Mesendoderm (in vitro differentiated cells): Measurements from ENCODE around the gene MFRP.

Experiments
- DNase-seq: peaks from one replicate; pipeline ENCODE4 v3.0.0; 2013
- H2AK5ac ChIP-seq: 2 replicates; pipeline ENCODE4 v1.6.1; 2013; ENCODE audit warnings: low read length, inconsistent platforms
- H2BK120ac ChIP-seq: 2 replicates; pipeline ENCODE4 v1.6.1; 2013; ENCODE audit warnings: low read depth, mild to moderate bottlenecking, low read length, moderate library complexity, mixed read lengths
- H2BK15ac ChIP-seq: replicated peaks from 2 replicates; pipeline ENCODE4 v1.6.1; 2013; ENCODE audit warnings: low read depth, mild to moderate bottlenecking, moderate library complexity
- H2BK5ac ChIP-seq: 2 replicates; pipeline ENCODE4 v1.6.1; 2013; ENCODE audit warnings: low read length, inconsistent platforms
- H3K18ac ChIP-seq: 2 replicates; pipeline ENCODE4 v1.6.1; 2013; ENCODE audit warnings: mild to moderate bottlenecking, low read length, mixed read lengths
- H3K23ac ChIP-seq: one replicate; pipeline ENCODE4 v1.6.1; 2013; ENCODE audit warnings: low read length
- H3K27ac ChIP-seq: 2 replicates; pipeline ENCODE4 v1.5.1; 2013; ENCODE audit warnings: low read depth, mild to moderate bottlenecking, inconsistent platforms, low read length, moderate library complexity
- H3K27me3 ChIP-seq: 2 replicates; pipeline ENCODE4 v1.6.1; 2013; ENCODE audit warnings: low read length, control low read depth, mild to moderate bottlenecking, inconsistent platforms; ENCODE audit not compliant: insufficient read depth, poor library complexity
- H3K36me3 ChIP-seq: 2 replicates; pipeline ENCODE4 v1.6.1; 2013; ENCODE audit warnings: low read length, inconsistent platforms; ENCODE audit not compliant: control insufficient read depth, insufficient read depth
- H3K4ac ChIP-seq: one replicate; pipeline ENCODE4 v1.6.1; 2013; ENCODE audit warnings: low read depth, mild to moderate bottlenecking, low read length, moderate library complexity
- H3K4me1 ChIP-seq: 2 replicates; pipeline ENCODE4 v1.6.1; 2013; ENCODE audit warnings: low read depth, low read length, inconsistent platforms; ENCODE audit not compliant: control insufficient read depth
- H3K4me2 ChIP-seq: 2 replicates; pipeline ENCODE4 v1.6.1; 2013; ENCODE audit warnings: low read length
- H3K4me3 ChIP-seq: 2 replicates; pipeline ENCODE4 v1.5.1; 2013; ENCODE audit warnings: mild to moderate bottlenecking, low read length
- H3K56ac ChIP-seq: one replicate; pipeline ENCODE4 v1.6.1; 2013; ENCODE audit warnings: low read length
- H3K79me1 ChIP-seq: 2 replicates; pipeline ENCODE4 v1.6.1; 2013; ENCODE audit warnings: low read length, inconsistent platforms
- H3K79me2 ChIP-seq: 2 replicates; pipeline ENCODE4 v1.6.1; 2013; ENCODE audit warnings: mild to moderate bottlenecking, low read length; ENCODE audit not compliant: control insufficient read depth, insufficient read depth
- H3K9ac ChIP-seq: 2 replicates; pipeline ENCODE4 v1.6.1; 2013; ENCODE audit warnings: low read length, inconsistent platforms
- H4K5ac ChIP-seq: one replicate; pipeline ENCODE4 v1.6.1; 2013; ENCODE audit warnings: low read length
- H4K8ac ChIP-seq: one replicate; pipeline ENCODE4 v1.6.1; 2013; ENCODE audit warnings: low read depth, mild to moderate bottlenecking, control low read depth, low read length, moderate library complexity
- WGBS: extraction: QIAGEN DNeasy Blood & Tissue Kit; methylation state at CpG from one replicate; pipeline ENCODE4 v1.1.7; 2013; ENCODE audit warnings: low lambda C conversion rate, missing lambda C conversion rate; ENCODE audit not compliant: insufficient coverage; ENCODE audit errors: extremely low coverage; 5-methylcytosine and 5-hydroxymethylcytosine counted together

The MFRP gene

DNA sequence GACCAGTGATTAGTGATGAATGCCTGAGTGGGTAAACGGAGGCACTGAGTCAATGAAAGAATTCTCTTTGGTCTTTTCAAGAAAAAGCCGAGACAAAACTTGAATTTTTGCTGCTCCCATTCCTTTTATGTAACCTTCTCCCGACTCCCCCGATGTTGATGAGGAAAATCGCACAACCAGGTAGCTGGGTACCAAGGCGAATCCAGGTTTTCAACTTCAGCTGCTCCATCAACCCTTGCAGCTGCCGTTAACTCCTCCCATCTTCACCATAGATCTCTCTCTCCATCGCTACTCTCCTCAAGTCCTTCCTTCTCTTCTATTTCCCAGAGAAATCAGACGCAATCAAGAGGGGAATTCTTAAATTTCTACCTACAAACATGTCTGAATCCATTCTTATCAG, 35.6 kb upstream of the MFRP start:
- no peak overlapping the region for H3K4me3 ChIP-seq
- H3K27ac ChIP-seq = no peak overlapping the region
- H2AK5ac ChIP-seq = no peak overlapping the region

DNA sequence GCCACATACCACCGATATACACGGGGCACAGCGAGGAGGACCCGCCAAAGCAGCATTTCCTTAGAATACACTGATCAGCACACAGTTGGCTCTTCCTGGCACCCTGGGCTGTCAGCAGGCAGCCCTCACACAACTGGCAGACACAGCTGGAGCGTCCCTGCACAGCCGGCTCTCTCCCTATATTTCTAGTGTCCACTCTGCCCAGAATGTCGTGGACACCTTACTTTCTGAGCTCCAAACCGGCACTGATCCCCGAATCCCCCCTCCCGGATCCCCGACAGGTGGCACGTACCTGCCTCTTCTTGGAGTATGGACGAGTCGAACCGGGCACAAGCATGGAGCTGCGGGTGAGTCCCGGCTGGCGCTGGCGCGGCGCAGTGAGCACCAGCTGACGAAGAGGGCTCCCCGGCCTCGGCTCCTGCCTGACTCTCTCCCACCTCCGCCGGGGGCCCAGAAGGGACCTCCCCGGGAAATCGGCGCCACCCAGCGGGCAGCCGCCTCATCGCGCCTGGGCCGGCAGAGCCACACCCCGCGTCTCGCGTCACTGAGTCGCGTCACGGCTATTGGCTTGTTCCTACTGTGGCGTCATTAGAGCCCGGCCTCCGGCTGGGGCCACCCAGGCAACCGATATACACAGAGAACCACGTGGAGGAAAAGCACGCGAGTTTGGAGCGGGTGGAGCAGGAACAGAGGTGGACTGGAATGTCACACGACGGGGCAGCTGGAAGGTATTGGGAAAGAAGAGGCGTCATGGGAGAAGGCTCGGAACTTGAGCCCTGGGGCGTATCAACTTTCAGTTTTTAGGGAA, 34.9 kb upstream of the MFRP start, which contains the start of gene USP2:
USP2 (minus strand) TSS at position 510 of the 808 bp plus-strand sequence. CDS start 8,210 bp downstream, outside the sequence.
- Histone ChIP-seq H3K27ac (no peak within 1 kb of the TSS), H4K5ac (no peak within 1 kb of the TSS)
- DNase-seq = peak; percentile 98

More for the DNA sequence above, 35.6 kb upstream of the MFRP start:
- Histone ChIP-seq H3K4me2 (peak overlapping the region; percentile 88), H3K23ac (no peak overlapping the region), H3K9ac (peak overlapping the region; percentile 4), H3K18ac (no peak overlapping the region), H4K8ac (no peak overlapping the region), H2BK5ac (no peak overlapping the region), H3K79me1 (no peaks in the 10 kb centered on the region), H2BK15ac (no peak overlapping the region), H3K36me3 (no peaks in the 10 kb centered on the region), H2BK120ac (no peak overlapping the region), H3K79me2 (no peaks in the 10 kb centered on the region), H4K5ac (no peak overlapping the region), H3K56ac (peak overlapping the region; percentile 63), H3K4me1 (peaks cover 26% of the 10 kb centered on the region), H3K4ac (no peak overlapping the region), H3K27me3 (no peaks in the 10 kb centered on the region)
- no CpG with 5 or more reads among the region's 9 CpGs for WGBS
- DNase-seq = peak; percentile 34

DNA sequence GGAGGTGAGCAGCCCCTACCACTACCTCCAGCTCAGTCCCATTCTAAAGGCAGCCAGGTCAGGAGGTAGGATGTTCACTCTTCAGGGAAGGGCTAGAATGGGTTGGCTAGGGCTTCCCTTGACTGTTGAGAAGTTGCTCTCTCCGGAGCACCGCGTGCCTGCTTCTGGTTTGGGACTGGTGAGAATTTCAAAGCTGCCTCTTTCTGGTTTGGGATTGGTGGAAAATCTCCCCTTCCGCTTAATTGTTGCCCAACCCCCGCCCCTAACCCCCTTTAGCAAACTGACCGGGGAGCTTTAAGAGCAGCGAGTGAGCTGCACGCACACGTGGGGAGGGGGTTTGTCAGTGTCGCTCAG, 34.3 kb upstream of the MFRP start:
- H3K56ac ChIP-seq = peak overlapping the region; percentile 90
- peak overlapping the region; percentile 9 for H2BK5ac ChIP-seq
- no peak overlapping the region for H4K8ac ChIP-seq
- H3K27ac ChIP-seq = no peak overlapping the region
- peak overlapping the region; percentile 38 for H3K4me3 ChIP-seq
- H3K4ac ChIP-seq = no peak overlapping the region
- H3K9ac ChIP-seq = peak overlapping the region; percentile 73
- H3K79me2 ChIP-seq = no peaks in the 10 kb centered on the region
- H2AK5ac ChIP-seq = peak overlapping the region; percentile 94
- no peak overlapping the region for H2BK15ac ChIP-seq
- peak; percentile 78 for DNase-seq
- H3K23ac ChIP-seq = peak overlapping the region; percentile 20
- no peaks in the 10 kb centered on the region for H3K27me3 ChIP-seq
- no peaks in the 10 kb centered on the region for H3K79me1 ChIP-seq
- H3K4me2 ChIP-seq = peak overlapping the region; percentile 88
- H2BK120ac ChIP-seq = no peak overlapping the region
- peaks cover 31% of the 10 kb centered on the region for H3K4me1 ChIP-seq
- H3K18ac ChIP-seq = no peak overlapping the region
- no peaks in the 10 kb centered on the region for H3K36me3 ChIP-seq
- no peak overlapping the region for H4K5ac ChIP-seq
- WGBS = no CpG with 5 or more reads among the region's 10 CpGs

More for the DNA sequence above, 34.9 kb upstream of the MFRP start, which contains the start of gene USP2:
- no peak within 1 kb of the TSS for H3K18ac ChIP-seq
- H3K79me2 ChIP-seq = no peaks in the 10 kb centered on the region
- no peaks in the 10 kb centered on the region for H3K27me3 ChIP-seq
- H3K23ac ChIP-seq = peak within 1 kb of the TSS; percentile 20
- H3K4ac ChIP-seq = peak within 1 kb of the TSS; percentile 56
- peak within 1 kb of the TSS; percentile 90 for H3K56ac ChIP-seq
- H4K8ac ChIP-seq = no peak within 1 kb of the TSS
- peak within 1 kb of the TSS; percentile 88 for H3K4me2 ChIP-seq
- no peak within 1 kb of the TSS for H2BK15ac ChIP-seq
- H3K9ac ChIP-seq = peak within 1 kb of the TSS; percentile 73
- H3K4me3 ChIP-seq = peak within 1 kb of the TSS; percentile 56
- H3K36me3 ChIP-seq = no peaks in the 10 kb centered on the region
- H2BK120ac ChIP-seq = no peak within 1 kb of the TSS
- WGBS = no CpG with 5 or more reads among the region's 54 CpGs
- H2AK5ac ChIP-seq = peak within 1 kb of the TSS; percentile 94
- peak within 1 kb of the TSS; percentile 9 for H2BK5ac ChIP-seq
- H3K4me1 ChIP-seq = peaks cover 30% of the 10 kb centered on the region
- H3K79me1 ChIP-seq = no peaks in the 10 kb centered on the region

DNA sequence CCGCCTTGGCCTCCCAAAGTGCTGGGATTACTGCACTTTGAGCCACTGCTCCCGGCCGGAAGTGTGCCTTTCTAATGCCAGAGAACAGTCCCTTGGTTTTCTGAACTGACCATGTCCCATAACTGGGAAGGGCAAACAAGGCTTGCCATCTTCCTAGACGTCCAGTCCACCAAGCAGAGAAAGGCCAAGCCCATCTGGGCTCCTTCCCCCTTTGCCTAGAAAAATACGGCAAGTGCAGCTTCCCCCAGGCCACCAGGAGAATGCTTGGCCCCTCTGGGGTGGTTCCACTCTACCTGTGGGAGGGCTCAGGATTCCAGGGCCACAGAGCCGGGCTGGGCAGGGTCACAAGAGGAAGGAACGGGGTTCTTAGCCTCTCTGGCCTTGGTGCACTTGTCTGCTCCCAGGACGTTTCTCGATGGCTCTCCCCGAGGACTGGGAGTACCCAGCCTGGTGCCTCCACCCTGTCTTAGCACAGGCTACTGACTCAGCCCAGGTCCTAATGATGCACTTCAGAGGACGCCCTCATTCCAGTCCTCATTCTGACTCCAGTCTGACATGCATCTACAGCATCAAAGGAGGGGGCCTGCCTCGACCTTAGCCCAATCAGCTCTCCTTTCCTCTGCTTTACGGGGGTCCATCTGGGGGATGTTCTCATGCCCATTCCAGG, 33.8 kb upstream of the MFRP start:
- DNase-seq = no peak

DNA sequence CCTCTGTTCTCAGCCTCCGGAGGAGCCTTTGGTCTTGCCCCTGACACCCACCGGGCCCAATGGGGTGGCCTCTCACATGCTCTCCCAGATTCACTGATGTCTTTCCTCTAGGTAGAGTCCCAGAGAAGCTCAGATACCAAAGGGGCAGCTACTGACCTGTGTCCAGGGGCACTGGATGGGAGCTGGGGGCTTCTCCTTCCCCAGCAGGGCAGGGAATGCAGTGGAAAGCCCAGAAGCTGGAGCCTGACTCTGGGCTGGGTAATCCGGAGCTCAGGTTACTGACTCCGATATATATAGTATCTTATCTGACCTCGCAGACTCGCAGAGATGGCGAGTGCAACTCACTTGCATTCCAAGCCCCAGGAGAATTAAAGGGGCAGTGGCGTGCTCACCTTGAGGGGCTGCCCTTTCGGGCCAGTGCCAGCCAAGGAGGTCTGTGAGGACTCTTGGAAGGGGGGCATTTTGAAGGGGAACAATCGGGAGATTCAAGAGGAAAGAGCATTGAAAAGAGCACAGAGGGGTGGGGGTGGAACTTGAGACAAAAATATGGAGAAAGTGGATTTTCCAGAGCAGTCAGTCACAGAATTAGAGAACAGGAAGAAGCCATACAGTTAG, 32.5 kb upstream of the MFRP start:
- peaks cover 41% of the 10 kb centered on the region for H3K4me1 ChIP-seq

More for the DNA sequence above, 33.8 kb upstream of the MFRP start:
- peak overlapping the region; percentile 20 for H3K23ac ChIP-seq
- no peak overlapping the region for H2BK15ac ChIP-seq
- H3K4me3 ChIP-seq = no peak overlapping the region
- H3K27me3 ChIP-seq = no peaks in the 10 kb centered on the region
- H4K8ac ChIP-seq = no peak overlapping the region
- peak overlapping the region; percentile 15 for H2BK5ac ChIP-seq
- peak overlapping the region; percentile 17 for H3K4me2 ChIP-seq
- no peaks in the 10 kb centered on the region for H3K79me2 ChIP-seq
- peak overlapping the region; percentile 73 for H3K9ac ChIP-seq
- peak overlapping the region; percentile 90 for H3K56ac ChIP-seq
- no CpG with 5 or more reads among the region's 13 CpGs for WGBS
- no peak overlapping the region for H3K18ac ChIP-seq
- no peak overlapping the region for H3K27ac ChIP-seq
- no peaks in the 10 kb centered on the region for H3K79me1 ChIP-seq
- H2AK5ac ChIP-seq = peak overlapping the region; percentile 94
- no peaks in the 10 kb centered on the region for H3K36me3 ChIP-seq
- H4K5ac ChIP-seq = no peak overlapping the region
- peak overlapping the region; percentile 56 for H3K4ac ChIP-seq
- peaks cover 34% of the 10 kb centered on the region for H3K4me1 ChIP-seq
- H2BK120ac ChIP-seq = peak overlapping the region; percentile 2

More for the DNA sequence above, 32.5 kb upstream of the MFRP start:
- no CpG with 5 or more reads among the region's 10 CpGs for WGBS
- H3K79me1 ChIP-seq = no peaks in the 10 kb centered on the region
- H2BK15ac ChIP-seq = no peak overlapping the region
- H3K79me2 ChIP-seq = no peaks in the 10 kb centered on the region
- H3K27me3 ChIP-seq = no peaks in the 10 kb centered on the region
- H3K9ac ChIP-seq = peak overlapping the region; percentile 56
- peak overlapping the region; percentile 77 for H3K4ac ChIP-seq
- no peak overlapping the region for H3K23ac ChIP-seq
- H4K8ac ChIP-seq = no peak overlapping the region
- no peak overlapping the region for H2AK5ac ChIP-seq
- peak overlapping the region; percentile 66 for H2BK120ac ChIP-seq
- peak overlapping the region; percentile 86 for H3K27ac ChIP-seq
- H4K5ac ChIP-seq = no peak overlapping the region
- no peak overlapping the region for H3K4me3 ChIP-seq
- H2BK5ac ChIP-seq = peak overlapping the region; percentile 72
- H3K18ac ChIP-seq = peak overlapping the region; percentile 7
- H3K36me3 ChIP-seq = no peaks in the 10 kb centered on the region
- peak overlapping the region; percentile 14 for H3K4me2 ChIP-seq
- DNase-seq = peak; percentile 87
- peak overlapping the region; percentile 79 for H3K56ac ChIP-seq
